GM23248 (cell line): ENCODE data around the gene PPP6R1.

Experiments used
- EZH2 ChIP-seq: fragments of 200-600 bp; sonication (generic); IDR thresholded peaks from 2 replicates; pipeline ENCODE4 v1.6.1; 2018; ENCODE audit warnings: antibody characterized with exemption, mild to moderate bottlenecking; ENCODE audit not compliant: insufficient read depth, poor library complexity, severe bottlenecking
- EZH2phosphoT487 ChIP-seq: fragments of 200-600 bp; sonication (generic); IDR thresholded peaks from 2 replicates; pipeline ENCODE4 v1.6.1; 2018; ENCODE audit warnings: antibody characterized with exemption, moderate library complexity, mild to moderate bottlenecking, low read depth; ENCODE audit not compliant: insufficient read depth

DNA sequence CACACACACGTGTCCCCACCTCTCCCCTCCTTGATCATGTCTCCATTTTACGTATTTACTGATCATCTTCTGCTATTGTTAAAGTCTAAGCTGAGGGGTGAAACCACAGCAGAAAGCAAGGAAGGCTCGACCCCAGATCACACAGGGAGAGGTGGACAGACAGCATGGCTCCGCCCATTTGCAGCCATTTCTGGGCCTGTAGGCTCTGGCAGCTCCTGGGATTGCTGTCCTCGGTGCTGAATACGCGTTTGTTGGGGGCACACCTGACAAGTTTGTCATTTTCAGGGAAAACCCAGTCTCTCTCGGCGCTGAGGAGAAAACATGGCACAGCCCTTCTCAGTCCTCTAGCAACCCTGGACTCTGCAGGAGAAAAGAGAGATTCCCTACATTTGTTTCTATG lies 38.3 kb downstream of the PPP6R1 start:
- no peak for TF ChIP-seq EZH2
- no peak for TF ChIP-seq EZH2phosphoT487
